ENCODE results near the gene ZNF487. TPM values are rescaled to one million over a fixed set of nuclear protein-coding genes. Genes with fewer than 3 reads are reported as not detected.

The ZNF487 gene
- total and polyA plus RNA-seq, 2 donors (not counting 1 experiment from before 2014, with no cell fraction given), result 9.8 to 14.8 TPM

- Histone ChIP-seq H3K36me3 (replicated peaks in 1 of 2; ENCODE audit: control extremely low read depth in 1 of 2, control insufficient read depth in 1 of 2, extremely low read depth in 1 of 2, insufficient read depth in 2 of 2, low read length in 1 of 2) (no peaks in the 10 kb centered on the region), H3K9me3 (ENCODE audit: control extremely low read depth in 1 of 3, control insufficient read depth in 2 of 3, insufficient read depth in 1 of 3, low read length in 2 of 3) (peaks cover 0 to 6% (median 0%) of the 10 kb centered on the region in 3 donors), H3K9ac (ENCODE audit: low read length) (no peak overlapping the region), H3K4me1 (ENCODE audit: control insufficient read depth in 2 of 2, insufficient read depth in 2 of 2, low read length in 2 of 2) (no peaks in the 10 kb centered on the region), H3K27me3 (replicated peaks in 1 of 4; ENCODE audit: control extremely low read depth in 1 of 4, control insufficient read depth in 3 of 4, insufficient read depth in 4 of 4, low read length in 3 of 4) (no peaks in the 10 kb centered on the region), H3K4me3 (ENCODE audit: control extremely low read depth in 1 of 5, extremely low read depth in 1 of 5, insufficient read depth in 1 of 5, low read depth in 2 of 5, low read length in 4 of 5) (no peak overlapping the region), H4K20me1 (ENCODE audit: control insufficient read depth, insufficient read depth, low read length, poor library complexity, severe bottlenecking) (no peaks in the 10 kb centered on the region), H2AFZ (ENCODE audit: insufficient read depth, low read depth, low read length, poor library complexity, severe bottlenecking) (no peak overlapping the region), H3K79me2 (ENCODE audit: control insufficient read depth, insufficient read depth, low read length) (no peaks in the 10 kb centered on the region), H3K4me2 (replicated peaks; ENCODE audit: low read depth, low read length, poor library complexity, severe bottlenecking) (no peak overlapping the region), H3K27ac (ENCODE audit: low read length in 2 of 2) (no peak overlapping the region)
- WGBS (ENCODE audit: insufficient coverage), result 100% methylated on average over 2 of the region's 3 CpGs
- H3K27me3 Mint-ChIP-seq, result no peaks in the 10 kb centered on the region
- H3K27ac Mint-ChIP-seq, result no peak overlapping the region
- H3K4me3 Mint-ChIP-seq, result no peak overlapping the region
- ChIA-PET CTCF (no interaction called here), POLR2A (no interaction called here)
- ATAC-seq (ENCODE audit: low read depth) (no peak), DNase-seq (no peak)
- no peaks in the 10 kb centered on the region for H3K9me3 Mint-ChIP-seq (ENCODE audit: insufficient read depth)
- H3K4me1 Mint-ChIP-seq, result no peaks in the 10 kb centered on the region
- intact Hi-C loops (cut with micrococcal nuclease), result no loop called here
- TF ChIP-seq CTCF (IDR thresholded peaks at IDR 0.05), result no peak
- TF ChIP-seq EZH2 (IDR thresholded peaks at IDR 0.05; ENCODE audit: borderline replicate concordance, insufficient read depth, low read depth, low read length, poor library complexity, severe bottlenecking), result no peak
Measured at GRCh38 chr10:43471935-43472720, 35.2 kb downstream of the ZNF487 start.

GRCh38 chr10:43479275-43479674 lies 42.4 kb downstream of the ZNF487 start:
- Histone ChIP-seq H3K4me3 (ENCODE audit: control extremely low read depth in 1 of 5, extremely low read depth in 1 of 5, insufficient read depth in 1 of 5, low read depth in 2 of 5, low read length in 4 of 5) (no peak overlapping the region), H3K27ac (ENCODE audit: low read length in 2 of 2) (no peak overlapping the region), H3K9ac (ENCODE audit: low read length) (no peak overlapping the region), H3K4me1 (ENCODE audit: control insufficient read depth in 2 of 2, insufficient read depth in 2 of 2, low read length in 2 of 2) (no peaks in the 10 kb centered on the region), H3K9me3 (ENCODE audit: control extremely low read depth in 1 of 3, control insufficient read depth in 2 of 3, insufficient read depth in 1 of 3, low read length in 2 of 3) (peaks cover 2 to 40% (median 20%) of the 10 kb centered on the region in 3 donors), H2AFZ (ENCODE audit: insufficient read depth, low read depth, low read length, poor library complexity, severe bottlenecking) (no peak overlapping the region), H4K20me1 (ENCODE audit: control insufficient read depth, insufficient read depth, low read length, poor library complexity, severe bottlenecking) (no peaks in the 10 kb centered on the region), H3K4me2 (replicated peaks; ENCODE audit: low read depth, low read length, poor library complexity, severe bottlenecking) (no peak overlapping the region), H3K36me3 (replicated peaks in 1 of 2; ENCODE audit: control extremely low read depth in 1 of 2, control insufficient read depth in 1 of 2, extremely low read depth in 1 of 2, insufficient read depth in 2 of 2, low read length in 1 of 2) (peaks cover 0 to 9% of the 10 kb centered on the region in 2 experiments), H3K27me3 (replicated peaks in 1 of 4; ENCODE audit: control extremely low read depth in 1 of 4, control insufficient read depth in 3 of 4, insufficient read depth in 4 of 4, low read length in 3 of 4) (no peaks in the 10 kb centered on the region), H3K79me2 (ENCODE audit: control insufficient read depth, insufficient read depth, low read length) (no peaks in the 10 kb centered on the region)
- H3K4me1 Mint-ChIP-seq, result no peaks in the 10 kb centered on the region
- TF ChIP-seq EZH2 (IDR thresholded peaks at IDR 0.05; ENCODE audit: borderline replicate concordance, insufficient read depth, low read depth, low read length, poor library complexity, severe bottlenecking), result no peak
- no peak for TF ChIP-seq CTCF (IDR thresholded peaks at IDR 0.05)
- no peak overlapping the region for H3K27ac Mint-ChIP-seq
- intact Hi-C loops (cut with micrococcal nuclease), result no loop called here
- H3K27me3 Mint-ChIP-seq, result no peaks in the 10 kb centered on the region
- no peak overlapping the region for H3K4me3 Mint-ChIP-seq
- DNase-seq (no peak), ATAC-seq (ENCODE audit: low read depth) (no peak)
- peaks cover 8% of the 10 kb centered on the region for H3K9me3 Mint-ChIP-seq (ENCODE audit: insufficient read depth)
- ChIA-PET POLR2A (no interaction called here), CTCF (no interaction called here)

Measured in B cell (primary cell).